ENCODE data around the gene COPZ1. TPM values are rescaled to one million over a fixed set of nuclear protein-coding genes. Genes with fewer than 3 reads are reported as not detected.
"Not testable (repeated sequence)": the region's sequence is repeated elsewhere in the genome, so short reads cannot be mapped to it uniquely, and the experiment has no call there.

Gene COPZ1
- total RNA-seq, 3 donors from 2014 or later: 70.9 to 109 (median 90.1) TPM

- H3K4me1 ChIP-seq: peaks cover 0 to 3% of the 10 kb centered on the region in 2 donors
- H3K4me3 ChIP-seq: no peak overlapping the region
- H3K27ac ChIP-seq: peak overlapping the region in 1 of 2 donors; percentile 25
- DNase-seq (ENCODE audit: low spot score in 2 of 2): no peak
- H3K36me3 ChIP-seq: no peaks in the 10 kb centered on the region
- H3K27me3 ChIP-seq: no peaks in the 10 kb centered on the region
- intact Hi-C loops (cut with DNase I; ENCODE audit: low total_unique reads): loop anchor here (5.0 kb wide), 1 partner anchor 406 kb away; no protein-coding TSS in a partner anchor
- TF ChIP-seq POLR2AphosphoS5 (IDR thresholded peaks at IDR 0.05) (no peak), POLR2A (IDR thresholded peaks at IDR 0.05) (no peak), CTCF (IDR thresholded peaks at IDR 0.05) (no peak)
- no peaks in the 10 kb centered on the region for H3K9me3 ChIP-seq
Observed at GRCh38 chr12:54303640-54304039, 21.3 kb upstream of the COPZ1 start.

- peak; percentile 65 to 74 for DNase-seq (ENCODE audit: low spot score in 2 of 2)
- no peaks in the 10 kb centered on the region for H3K9me3 ChIP-seq
- intact Hi-C loops (cut with DNase I; ENCODE audit: low total_unique reads): loop anchor here (5.0 kb wide), 1 partner anchor 407 kb away; no protein-coding TSS in a partner anchor
- no peaks in the 10 kb centered on the region for H3K27me3 ChIP-seq
- peak overlapping the region in 1 of 2 donors; percentile 25 for H3K27ac ChIP-seq
- no peaks in the 10 kb centered on the region for H3K36me3 ChIP-seq
- no peak overlapping the region for H3K4me3 ChIP-seq
- TF ChIP-seq POLR2AphosphoS5 (IDR thresholded peaks at IDR 0.05) (peak in 2 of 3 donors; percentile 21 to 45), CTCF (IDR thresholded peaks at IDR 0.05) (no peak), POLR2A (IDR thresholded peaks at IDR 0.05) (no peak)
- peaks cover 0 to 3% of the 10 kb centered on the region in 2 donors for H3K4me1 ChIP-seq
Observed at GRCh38 chr12:54304187-54304810, 20.6 kb upstream of the COPZ1 start.

- Histone ChIP-seq H3K4me1 (no peaks in the 10 kb centered on the region), H3K27ac (no peak overlapping the region), H3K9me3 (no peaks in the 10 kb centered on the region), H3K27me3 (no peaks in the 10 kb centered on the region), H3K36me3 (no peaks in the 10 kb centered on the region), H3K4me3 (no peak overlapping the region)
- no peak for TF ChIP-seq CTCF (IDR thresholded peaks at IDR 0.05)
- TF ChIP-seq POLR2A (IDR thresholded peaks at IDR 0.05): no peak
- no peak for TF ChIP-seq POLR2AphosphoS5 (IDR thresholded peaks at IDR 0.05)
- intact Hi-C loops (cut with DNase I; ENCODE audit: low total_unique reads): no loop called here
- peak; percentile 65 to 77 for DNase-seq (ENCODE audit: low spot score in 2 of 2)
Observed at GRCh38 chr12:54306925-54307741, 17.8 kb upstream of the COPZ1 start.

GRCh38 chr12:54311051-54311450 is 13.9 kb upstream of the COPZ1 start:
- intact Hi-C loops (cut with DNase I; ENCODE audit: low total_unique reads): no loop called here
- no peaks in the 10 kb centered on the region for H3K9me3 ChIP-seq
- H3K4me3 ChIP-seq: no peak overlapping the region
- H3K27me3 ChIP-seq: no peaks in the 10 kb centered on the region
- no peak for DNase-seq (ENCODE audit: low spot score in 2 of 2)
- TF ChIP-seq POLR2AphosphoS5 (IDR thresholded peaks at IDR 0.05): no peak
- no peak for TF ChIP-seq POLR2A (IDR thresholded peaks at IDR 0.05)
- no peak for TF ChIP-seq CTCF (IDR thresholded peaks at IDR 0.05)
- H3K4me1 ChIP-seq: no peaks in the 10 kb centered on the region
- H3K27ac ChIP-seq: no peak overlapping the region
- no peaks in the 10 kb centered on the region for H3K36me3 ChIP-seq

GRCh38 chr12:54312309-54312708 is 12.6 kb upstream of the COPZ1 start:
- H3K27me3 ChIP-seq; intact Hi-C loops (cut with DNase I; ENCODE audit: low total_unique reads); H3K4me3 ChIP-seq; H3K36me3 ChIP-seq; DNase-seq (ENCODE audit: low spot score in 2 of 2); H3K4me1 ChIP-seq; H3K9me3 ChIP-seq; H3K27ac ChIP-seq: not testable (repeated sequence)

Measured in breast epithelium (tissue), 4 donors.